HepG2 (cell line): ENCODE results near the gene TPST2.

ENCODE experiments used
- EZH2 ChIP-seq: conservative IDR thresholded peaks from 2 replicates; pipeline ENCODE4 v1.6.1; 2012; ENCODE audit warnings: mild to moderate bottlenecking, low read depth, low read length, moderate library complexity
- JARID2 ChIP-seq: sonication (generic); formaldehyde crosslinking; IDR thresholded peaks from 2 replicates; pipeline ENCODE4 v1.8.1; 2023; ENCODE audit warnings: missing genetic modification reagents, inconsistent platforms; ENCODE audit not compliant: insufficient replicate concordance
- POLR2A ChIP-seq, 2 experiments: IDR thresholded peaks; 2 replicates each; pipeline ENCODE4 v1.6.1; 2011; ENCODE audit warnings: low read depth in 2 of 2, low read length in 2 of 2, mild to moderate bottlenecking in 1 of 2, moderate library complexity in 1 of 2; ENCODE audit not compliant: insufficient read depth in 1 of 2
- TF ChIP-seq, protein P1 (sequence below): sonication (generic); formaldehyde crosslinking; IDR thresholded peaks from 2 replicates; pipeline ENCODE4 v1.5.0; 2020; ENCODE audit warnings: mild to moderate bottlenecking, missing genetic modification reagents, moderate library complexity
- TF ChIP-seq, protein P2 (sequence below): sonication (generic); formaldehyde crosslinking; IDR thresholded peaks from 2 replicates; pipeline ENCODE4 v1.9.0; 2021; ENCODE audit warnings: missing genetic modification reagents, borderline replicate concordance

DNA sequence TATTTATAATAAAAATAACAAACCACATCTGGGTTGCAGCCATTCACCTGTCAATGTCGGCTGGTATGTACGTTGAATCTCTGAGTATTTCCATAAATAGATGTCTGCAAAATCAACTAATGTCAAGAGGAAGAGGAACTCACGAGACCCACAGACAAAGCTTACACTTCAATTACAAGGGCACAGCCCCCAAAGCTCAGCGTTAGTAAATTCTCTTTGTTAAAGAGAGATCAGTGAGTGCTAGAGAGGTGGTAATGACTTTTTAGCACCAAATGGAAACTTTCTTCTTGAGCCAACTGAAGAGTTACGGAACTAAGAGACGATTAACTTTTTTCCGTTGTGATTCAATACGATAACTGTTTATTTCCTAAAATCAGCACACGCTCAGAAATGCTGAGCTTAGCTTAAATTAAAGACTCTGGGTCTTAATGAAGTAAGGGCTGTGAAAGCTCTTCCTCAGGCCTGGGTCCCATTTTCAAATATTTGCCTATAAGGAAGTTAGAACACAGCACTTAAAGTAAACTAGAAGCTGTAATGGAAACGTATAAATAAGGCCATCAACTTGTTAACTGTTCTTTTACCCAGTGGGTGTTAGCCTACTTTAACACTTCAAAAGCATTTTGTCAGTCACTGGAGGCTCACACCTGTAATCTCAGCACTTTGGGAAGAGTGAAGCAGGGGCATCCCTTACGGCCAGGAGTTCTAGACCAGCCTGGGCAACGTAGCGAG, 54.9 kb downstream of the TPST2 start:
- TF ChIP-seq POLR2A (IDR thresholded peaks at IDR 0.05; ENCODE audit: insufficient read depth in 1 of 2, low read depth in 2 of 2, low read length in 2 of 2) (no peak), JARID2 (CRISPR knock-in tag) (no peak), EZH2 (no peak)
- TF ChIP-seq, protein P1, sequence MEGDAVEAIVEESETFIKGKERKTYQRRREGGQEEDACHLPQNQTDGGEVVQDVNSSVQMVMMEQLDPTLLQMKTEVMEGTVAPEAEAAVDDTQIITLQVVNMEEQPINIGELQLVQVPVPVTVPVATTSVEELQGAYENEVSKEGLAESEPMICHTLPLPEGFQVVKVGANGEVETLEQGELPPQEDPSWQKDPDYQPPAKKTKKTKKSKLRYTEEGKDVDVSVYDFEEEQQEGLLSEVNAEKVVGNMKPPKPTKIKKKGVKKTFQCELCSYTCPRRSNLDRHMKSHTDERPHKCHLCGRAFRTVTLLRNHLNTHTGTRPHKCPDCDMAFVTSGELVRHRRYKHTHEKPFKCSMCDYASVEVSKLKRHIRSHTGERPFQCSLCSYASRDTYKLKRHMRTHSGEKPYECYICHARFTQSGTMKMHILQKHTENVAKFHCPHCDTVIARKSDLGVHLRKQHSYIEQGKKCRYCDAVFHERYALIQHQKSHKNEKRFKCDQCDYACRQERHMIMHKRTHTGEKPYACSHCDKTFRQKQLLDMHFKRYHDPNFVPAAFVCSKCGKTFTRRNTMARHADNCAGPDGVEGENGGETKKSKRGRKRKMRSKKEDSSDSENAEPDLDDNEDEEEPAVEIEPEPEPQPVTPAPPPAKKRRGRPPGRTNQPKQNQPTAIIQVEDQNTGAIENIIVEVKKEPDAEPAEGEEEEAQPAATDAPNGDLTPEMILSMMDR: no peak
- TF ChIP-seq, protein P2, sequence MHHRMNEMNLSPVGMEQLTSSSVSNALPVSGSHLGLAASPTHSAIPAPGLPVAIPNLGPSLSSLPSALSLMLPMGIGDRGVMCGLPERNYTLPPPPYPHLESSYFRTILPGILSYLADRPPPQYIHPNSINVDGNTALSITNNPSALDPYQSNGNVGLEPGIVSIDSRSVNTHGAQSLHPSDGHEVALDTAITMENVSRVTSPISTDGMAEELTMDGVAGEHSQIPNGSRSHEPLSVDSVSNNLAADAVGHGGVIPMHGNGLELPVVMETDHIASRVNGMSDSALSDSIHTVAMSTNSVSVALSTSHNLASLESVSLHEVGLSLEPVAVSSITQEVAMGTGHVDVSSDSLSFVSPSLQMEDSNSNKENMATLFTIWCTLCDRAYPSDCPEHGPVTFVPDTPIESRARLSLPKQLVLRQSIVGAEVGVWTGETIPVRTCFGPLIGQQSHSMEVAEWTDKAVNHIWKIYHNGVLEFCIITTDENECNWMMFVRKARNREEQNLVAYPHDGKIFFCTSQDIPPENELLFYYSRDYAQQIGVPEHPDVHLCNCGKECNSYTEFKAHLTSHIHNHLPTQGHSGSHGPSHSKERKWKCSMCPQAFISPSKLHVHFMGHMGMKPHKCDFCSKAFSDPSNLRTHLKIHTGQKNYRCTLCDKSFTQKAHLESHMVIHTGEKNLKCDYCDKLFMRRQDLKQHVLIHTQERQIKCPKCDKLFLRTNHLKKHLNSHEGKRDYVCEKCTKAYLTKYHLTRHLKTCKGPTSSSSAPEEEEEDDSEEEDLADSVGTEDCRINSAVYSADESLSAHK (CRISPR knock-in tag): no peak
